Heart left ventricle (tissue), 16 donors: ENCODE measurements around the gene KRTAP5-1. TPM values are rescaled to one million over a fixed set of nuclear protein-coding genes. Genes with fewer than 3 reads are reported as not detected.
"Not testable (repeated sequence)": the region's sequence is repeated elsewhere in the genome, so short reads cannot be mapped to it uniquely, and the experiment has no call there.

Experiments
- ATAC-seq, 4 donors: fragments of 200-7000 bp; cut with Tn5 transposase; one replicate each; pipeline ENCODE4 v1.9.1; 2020 to 2022; ENCODE audit warnings: moderate library complexity in 4 of 4, mild to moderate bottlenecking in 3 of 4, moderate number of reproducible peaks in 1 of 4
- DNase-seq, 5 donors: peaks; one replicate each; pipeline ENCODE4 v3.0.0-alpha.2; 2020
- H3K27ac ChIP-seq, 12 donors: fragments of 200-600 bp; sonication (generic) in 4 of 12; one replicate each; pipeline versions ENCODE4 v1.5.0 to v1.8.0; 2016 to 2022; ENCODE audit warnings: mild to moderate bottlenecking in 2 of 12
- H3K27me3 ChIP-seq, 9 donors: fragments of 200-600 bp; sonication (generic) in 2 of 9; one replicate each; pipeline versions ENCODE4 v1.5.1 to v1.8.0; 2016 to 2022; ENCODE audit warnings: mild to moderate bottlenecking in 3 of 9
- H3K36me3 ChIP-seq, 9 donors: fragments of 200-600 bp; sonication (generic) in 2 of 9; one replicate each; pipeline versions ENCODE4 v1.5.0 to v1.8.0; 2018 to 2022; ENCODE audit warnings: mild to moderate bottlenecking in 2 of 9
- H3K4me1 ChIP-seq, 12 donors: fragments of 200-600 bp; sonication (generic) in 4 of 12; one replicate each; pipeline versions ENCODE4 v1.5.0 to v1.8.0; 2016 to 2022; ENCODE audit warnings: mild to moderate bottlenecking in 3 of 12
- H3K4me3 ChIP-seq, 12 donors: fragments of 200-600 bp; sonication (generic) in 4 of 12; one replicate each; pipeline versions ENCODE4 v1.5.0 to v1.8.0; 2017 to 2022; ENCODE audit warnings: mild to moderate bottlenecking in 9 of 12, moderate library complexity in 4 of 12
- H3K9me3 ChIP-seq, 12 donors: fragments of 200-600 bp; sonication (generic) in 4 of 12; one replicate each; pipeline versions ENCODE4 v1.5.0 to v1.8.0; 2016 to 2022; ENCODE audit warnings: mild to moderate bottlenecking in 1 of 12
- POLR2A ChIP-seq, 2 donors: fragments of 450-650 bp; IDR thresholded peaks; one replicate each; pipeline ENCODE4 v1.6.1; 2017; ENCODE audit warnings: antibody characterized with exemption in 2 of 2, mild to moderate bottlenecking in 2 of 2, moderate library complexity in 2 of 2
- WGBS, 4 donors: extraction: QIAGEN DNeasy Blood & Tissue Kit in 2 of 4; methylation state at CpG; one replicate each; pipeline versions ENCODE4 v1.1.5 to v1.1.7; 2013 to 2018; 5-methylcytosine and 5-hydroxymethylcytosine counted together
- intact Hi-C, 10 donors: fragments of 100-400 bp; cut with DNase I; formaldehyde crosslinking; loops; one replicate each; pipeline versions ENCODE4 v1.11.1 to v1.14.2; 2022
- polyA plus RNA-seq, 2 donors: library from polyadenylated mRNA; stranded (reverse); fragments of 200-250 nt; gene quantifications; one replicate each; pipeline ENCODE4 v1.2.3, GENCODE V29; 2013
- total RNA-seq, 9 donors: library from RNA; depleted of rRNA in 2 of 9; stranded (reverse); fragments of >200 nt in 2 of 9; fragmentation: NEBNext Ultra II Directional in 3 of 9; extraction: Animal tissue kit (Norgen Biotek cat#: 25700) in 3 of 9; gene quantifications; one replicate each; pipeline versions ENCODE4 v1.1.0 to v1.2.4, GENCODE V29; 2016 to 2023
- TF ChIP-seq, protein P1 (sequence below), 12 donors: fragments of 200-600 bp; sonication (generic) in 4 of 12; IDR thresholded peaks; one replicate each; pipeline versions ENCODE4 v1.5.0 to v1.8.0; 2018 to 2022; ENCODE audit warnings: antibody characterized with exemption in 12 of 12, mild to moderate bottlenecking in 5 of 12
- donor health status: ischemic (EF 13 %, LVEDD 7.1; RV severe dilation, severe dysfunction).
- donor health status: healthy with polysubstance abuse.
- donor health status: DM: no; HTN: yes; CAD: no.
- donor health status: DM: no; HTN: no; CAD: no.
- donor health status: ischemic (EF 25% LVEDD 6.9; RV normal size, moderate dysfunction).
- donor health status: ischemic (EF 25% LVEDD 5.7; RV mildly dilated, moderate dysfunction).
- donor health status: healthy.
- donor health status: DM: yes; HTN: yes; CAD: no.
- donor health status: ischemic (EF 35%, LVEDD 5.7; RV mildly dilated, moderate dysfunction).
- donor health status: nonischemic (EF 11% LVEDD 7.7; RV severe dilation, severe dysfunction).
- donor health status: DM: yes; HTN: yes; CAD: no.
- donor health status: PGD.
- donor health status: ischemic (EF 29% LVEDD 5.4; RV normal size, mild dysfunction).
- donor health status: nonischemic (EF 23%, LVEDD 6.1; RV moderate dilation, normal function).

KRTAP5-1 gene
- total and polyA plus RNA-seq, 11 donors: not detected

DNA sequence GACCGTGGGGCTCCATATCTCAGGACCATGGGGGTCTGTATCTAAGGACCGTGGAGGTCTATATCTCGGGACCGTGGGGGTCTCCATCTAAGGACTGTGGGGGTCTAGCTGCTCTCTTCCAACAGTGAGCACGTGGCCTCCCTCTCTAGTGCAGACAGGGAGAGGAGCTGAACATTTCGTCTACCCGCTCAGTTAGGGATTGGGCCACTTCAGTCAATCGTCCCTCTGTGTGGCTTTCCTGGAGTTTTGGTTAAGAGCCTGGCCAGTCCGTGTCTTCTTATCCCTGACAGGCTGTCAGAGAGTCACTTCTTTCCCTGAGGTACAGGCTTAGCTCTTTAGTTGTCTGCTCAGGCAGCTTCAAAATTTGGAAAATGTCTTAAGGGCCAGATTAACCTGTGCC is 3.1 kb downstream of the KRTAP5-1 start:
- Histone ChIP-seq H3K27ac (no peak overlapping the region), H3K9me3 (peaks cover 0 to 14% (median 0%) of the 10 kb centered on the region in 12 donors), H3K36me3 (no peaks in the 10 kb centered on the region), H3K27me3 (no peaks in the 10 kb centered on the region), H3K4me3 (no peak overlapping the region), H3K4me1 (no peaks in the 10 kb centered on the region)
- intact Hi-C loops: loop anchor here in 1 of 10 donors (5.0 kb wide), 1 partner anchor 515 kb away; no protein-coding TSS in a partner anchor
- TF ChIP-seq POLR2A (IDR thresholded peaks at IDR 0.05): no peak
- TF ChIP-seq, protein P1, sequence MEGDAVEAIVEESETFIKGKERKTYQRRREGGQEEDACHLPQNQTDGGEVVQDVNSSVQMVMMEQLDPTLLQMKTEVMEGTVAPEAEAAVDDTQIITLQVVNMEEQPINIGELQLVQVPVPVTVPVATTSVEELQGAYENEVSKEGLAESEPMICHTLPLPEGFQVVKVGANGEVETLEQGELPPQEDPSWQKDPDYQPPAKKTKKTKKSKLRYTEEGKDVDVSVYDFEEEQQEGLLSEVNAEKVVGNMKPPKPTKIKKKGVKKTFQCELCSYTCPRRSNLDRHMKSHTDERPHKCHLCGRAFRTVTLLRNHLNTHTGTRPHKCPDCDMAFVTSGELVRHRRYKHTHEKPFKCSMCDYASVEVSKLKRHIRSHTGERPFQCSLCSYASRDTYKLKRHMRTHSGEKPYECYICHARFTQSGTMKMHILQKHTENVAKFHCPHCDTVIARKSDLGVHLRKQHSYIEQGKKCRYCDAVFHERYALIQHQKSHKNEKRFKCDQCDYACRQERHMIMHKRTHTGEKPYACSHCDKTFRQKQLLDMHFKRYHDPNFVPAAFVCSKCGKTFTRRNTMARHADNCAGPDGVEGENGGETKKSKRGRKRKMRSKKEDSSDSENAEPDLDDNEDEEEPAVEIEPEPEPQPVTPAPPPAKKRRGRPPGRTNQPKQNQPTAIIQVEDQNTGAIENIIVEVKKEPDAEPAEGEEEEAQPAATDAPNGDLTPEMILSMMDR (IDR thresholded peaks at IDR 0.05): no peak
- DNase-seq (no peak), ATAC-seq (no peak)
- WGBS, 4 donors: 89 to 92% (median 90%) methylated on average over 9 of the region's 9 CpGs

DNA sequence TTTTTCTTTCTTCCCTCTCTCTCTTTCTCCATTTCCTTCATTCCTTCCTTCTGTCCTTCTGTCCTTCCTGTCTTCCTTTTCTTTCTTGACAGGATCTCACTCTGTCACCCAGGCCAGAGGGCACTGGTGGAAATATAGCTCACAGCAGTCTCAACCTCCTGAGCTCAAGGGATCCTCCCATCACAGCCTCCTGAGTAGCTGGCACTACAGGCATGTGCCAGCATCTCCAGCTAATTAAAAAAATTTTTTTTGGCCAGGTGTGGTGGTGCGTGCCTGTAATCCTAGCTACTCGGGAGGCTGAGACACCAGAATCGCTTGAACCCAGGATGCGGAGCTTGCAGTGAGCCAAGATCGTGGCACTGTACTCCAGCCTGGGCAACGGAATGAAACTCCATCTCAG is 8.3 kb downstream of the KRTAP5-1 start:
- Histone ChIP-seq H3K4me3 (no peak overlapping the region), H3K9me3 (peaks cover 0 to 14% (median 0%) of the 10 kb centered on the region in 12 donors), H3K4me1 (peaks cover 2 to 26% (median 16%) of the 10 kb centered on the region in 12 donors), H3K27me3 (peaks cover 0 to 20% (median 0%) of the 10 kb centered on the region in 9 donors), H3K27ac (no peak overlapping the region), H3K36me3 (no peaks in the 10 kb centered on the region)
- intact Hi-C loops: loop anchor here in 5 of 10 donors (5.0 to 10.0 kb wide), 4 partner anchors 50 to 375 kb away; partner anchors contain the start of gene KRTAP5-5 (in 1 of the 5)
- TF ChIP-seq, protein P1 (IDR thresholded peaks at IDR 0.05): no peak
- TF ChIP-seq POLR2A (IDR thresholded peaks at IDR 0.05): no peak
- no peak for ATAC-seq
- DNase-seq: no peak
- WGBS, 4 donors: 79 to 87% (median 81%) methylated on average over 6 of the region's 6 CpGs

DNA sequence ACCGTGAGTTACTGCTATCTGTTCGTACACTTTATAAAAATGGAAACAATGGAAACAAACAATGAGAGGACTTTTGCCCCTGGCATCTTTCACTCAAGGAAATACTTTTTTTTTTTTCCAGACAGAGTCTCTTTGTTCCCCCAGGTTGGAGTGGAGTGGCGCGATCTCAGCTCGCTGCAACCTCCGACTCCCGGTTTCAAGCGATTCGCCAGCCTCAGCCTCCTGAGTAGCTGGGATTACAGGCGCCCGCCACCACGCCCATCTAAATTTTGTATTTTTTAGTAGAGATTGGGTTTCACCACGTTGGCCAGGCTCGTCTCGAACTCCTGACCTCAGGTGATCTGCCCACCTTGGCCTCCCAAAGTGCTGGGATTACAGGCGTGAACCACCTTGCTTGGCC is 9.3 kb downstream of the KRTAP5-1 start:
- intact Hi-C loops: loop anchor here in 7 of 10 donors (2.0 to 10.0 kb wide), 7 partner anchors 29 to 373 kb away; partner anchors contain the start of gene KRTAP5-5 (in 1 of the 7)
- Histone ChIP-seq H3K9me3 (peaks cover 0 to 14% (median 0%) of the 10 kb centered on the region in 12 donors), H3K4me1 (peaks cover 2 to 32% (median 21%) of the 10 kb centered on the region in 12 donors), H3K27me3 (peaks cover 0 to 25% (median 0%) of the 10 kb centered on the region in 9 donors)
- H3K27ac ChIP-seq, ATAC-seq, DNase-seq, H3K4me3 ChIP-seq, H3K36me3 ChIP-seq: not testable (repeated sequence)
- 93 to 94% (median 93%) methylated on average over 16 of the region's 16 CpGs for WGBS, 4 donors

DNA sequence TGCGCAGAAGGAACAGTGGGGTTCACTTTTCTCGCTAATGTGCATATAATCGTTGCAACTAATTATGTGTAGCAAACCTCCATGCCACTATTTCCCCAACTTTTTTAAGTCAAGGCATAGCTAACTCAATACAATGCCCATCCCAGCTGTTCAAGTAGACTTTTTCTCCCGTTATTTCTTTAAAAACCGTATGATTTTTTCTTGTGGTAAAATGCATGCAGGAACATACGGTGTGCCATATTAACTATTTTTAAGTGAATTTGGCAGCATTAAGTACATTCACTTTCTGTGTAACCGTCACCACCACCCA is 10.2 kb downstream of the KRTAP5-1 start:
- ATAC-seq: no peak
- Histone ChIP-seq H3K4me1 (peaks cover 2 to 41% (median 28%) of the 10 kb centered on the region in 12 donors), H3K9me3 (peaks cover 0 to 14% (median 0%) of the 10 kb centered on the region in 12 donors), H3K4me3 (peak overlapping the region in 3 of 12 donors; percentile 56 to 69 (median 59)), H3K36me3 (no peaks in the 10 kb centered on the region), H3K27ac (no peak overlapping the region), H3K27me3 (peaks cover 0 to 25% (median 0%) of the 10 kb centered on the region in 9 donors)
- 25 to 29% (median 26%) methylated on average over 7 of the region's 7 CpGs for WGBS, 4 donors
- TF ChIP-seq, protein P1 (IDR thresholded peaks at IDR 0.05): peak in 1 of 12 donors; percentile 1
- no peak for TF ChIP-seq POLR2A (IDR thresholded peaks at IDR 0.05)
- intact Hi-C loops: loop anchor here (1.0 to 10.0 kb wide), 11 partner anchors 28 to 373 kb away; partner anchors contain the start of genes KRTAP5-5 (in 1 of the 10) and TOLLIP (in 1 of the 10)
- no peak for DNase-seq
